Camera-type eye (tissue), 1 donor: ENCODE data around the gene DEFB112. TPM values are rescaled to one million over a fixed set of nuclear protein-coding genes. Genes with fewer than 3 reads are reported as not detected.

ENCODE experiments used
- total RNA-seq: library from RNA; depleted of rRNA; stranded (reverse); fragments of >200 nt; gene quantifications from one replicate; pipeline ENCODE4 v1.2.3, GENCODE V29; 2014

The DEFB112 gene, protein sequence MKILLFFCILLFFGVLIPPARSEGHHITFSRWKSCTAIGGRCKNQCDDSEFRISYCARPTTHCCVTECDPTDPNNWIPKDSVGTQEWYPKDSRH
- not detected for total RNA-seq

DNA sequence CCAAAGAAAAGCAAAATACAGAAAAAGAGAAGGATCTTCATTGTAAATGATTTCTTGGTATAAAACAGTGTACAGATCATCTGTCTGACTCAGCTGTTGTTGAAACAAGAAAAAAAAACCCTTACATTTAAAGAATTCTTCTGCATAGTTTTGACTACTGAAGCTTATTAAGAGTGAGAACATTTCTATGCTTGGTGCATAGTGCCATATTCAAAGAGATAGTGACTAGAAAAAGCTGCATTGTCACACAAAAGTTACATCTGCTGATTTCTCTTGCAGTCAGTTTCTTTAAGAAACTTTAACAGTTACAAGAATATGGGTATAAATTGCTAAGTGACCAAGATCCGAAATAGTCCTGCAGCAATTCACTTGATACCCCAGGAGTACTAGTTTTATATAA lies at the start of gene DEFB112:
DEFB112 (minus strand) TSS at position 101 of the 400 bp plus-strand sequence; CDS start at position 41, 60 bp downstream.

DNA sequence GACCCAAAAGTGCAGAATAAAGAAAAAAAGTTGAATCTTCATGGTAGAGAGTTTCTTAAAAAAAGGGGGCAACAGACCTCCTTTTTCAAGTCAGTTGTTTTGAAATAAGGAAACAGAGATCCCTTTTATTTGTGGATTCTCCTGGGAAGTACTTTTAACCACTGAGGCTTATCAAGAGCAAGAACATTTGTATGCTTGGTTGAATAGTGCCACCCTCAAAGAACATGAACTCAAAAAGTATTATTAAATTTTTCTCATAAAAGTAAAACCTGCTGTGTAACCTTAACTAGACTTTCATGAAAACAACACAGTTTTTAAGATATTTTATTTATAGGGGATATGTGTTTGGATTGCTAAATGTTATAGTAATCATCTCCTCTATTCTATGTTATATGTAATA lies 27.8 kb downstream of the DEFB112 start, which contains the start of gene DEFB110:
DEFB110 (minus strand) TSS at position 101 of the 400 bp plus-strand sequence; CDS start at position 42, 59 bp downstream.

Other genes starting within 250 kb of the DEFB112 start
- not detected for gene CRISP1, start 183.4 kb downstream of the DEFB112 start, total RNA-seq
- not detected for gene DEFB114, start 85.8 kb downstream of the DEFB112 start, total RNA-seq
- not detected for gene DEFB113, start 80.3 kb downstream of the DEFB112 start, total RNA-seq
- gene DEFB110, start 27.9 kb downstream of the DEFB112 start, total RNA-seq: not detected